ENCODE results near the gene KDF1. TPM values are rescaled to one million over a fixed set of nuclear protein-coding genes. Genes with fewer than 3 reads are reported as not detected.
A peak's percentile ranks its signal among the peaks of the same experiment; 100 is the strongest.
"Not testable (repeated sequence)": the region's sequence is repeated elsewhere in the genome, so short reads cannot be mapped to it uniquely, and the experiment has no call there.

The KDF1 gene
- total RNA-seq, 1 donor from 2014 or later = 12.2 TPM

DNA sequence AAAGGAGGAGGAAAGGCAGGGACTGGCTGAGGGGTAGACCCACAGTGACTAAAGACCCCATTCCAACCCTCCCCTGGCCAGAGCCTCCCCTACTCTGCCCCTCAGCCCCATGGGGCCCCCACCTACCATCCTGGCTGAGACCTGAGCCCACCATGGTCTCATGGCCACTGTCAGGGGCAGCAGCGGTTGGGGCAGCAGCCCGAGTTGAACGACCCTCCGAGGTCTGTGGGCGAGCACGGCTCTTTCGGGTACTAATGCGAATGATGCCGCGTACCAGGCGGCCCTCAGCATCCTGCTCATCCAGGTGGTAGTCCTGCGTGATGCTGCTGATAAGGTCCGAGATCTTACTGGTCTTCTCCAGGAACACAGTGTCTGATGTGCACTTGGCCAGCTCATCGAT, 9.1 kb downstream of the KDF1 start:
- peaks cover 5% of the 10 kb centered on the region for H3K4me1 Mint-ChIP-seq (ENCODE audit: unreplicated experiment)
- peaks cover 5% of the 10 kb centered on the region for H3K36me3 Mint-ChIP-seq
- H3K27me3 Mint-ChIP-seq = peaks cover 6% of the 10 kb centered on the region
- H3K27ac Mint-ChIP-seq = peak overlapping the region; percentile 67
- H3K4me3 Mint-ChIP-seq = no peak overlapping the region
- TF ChIP-seq, protein P1, sequence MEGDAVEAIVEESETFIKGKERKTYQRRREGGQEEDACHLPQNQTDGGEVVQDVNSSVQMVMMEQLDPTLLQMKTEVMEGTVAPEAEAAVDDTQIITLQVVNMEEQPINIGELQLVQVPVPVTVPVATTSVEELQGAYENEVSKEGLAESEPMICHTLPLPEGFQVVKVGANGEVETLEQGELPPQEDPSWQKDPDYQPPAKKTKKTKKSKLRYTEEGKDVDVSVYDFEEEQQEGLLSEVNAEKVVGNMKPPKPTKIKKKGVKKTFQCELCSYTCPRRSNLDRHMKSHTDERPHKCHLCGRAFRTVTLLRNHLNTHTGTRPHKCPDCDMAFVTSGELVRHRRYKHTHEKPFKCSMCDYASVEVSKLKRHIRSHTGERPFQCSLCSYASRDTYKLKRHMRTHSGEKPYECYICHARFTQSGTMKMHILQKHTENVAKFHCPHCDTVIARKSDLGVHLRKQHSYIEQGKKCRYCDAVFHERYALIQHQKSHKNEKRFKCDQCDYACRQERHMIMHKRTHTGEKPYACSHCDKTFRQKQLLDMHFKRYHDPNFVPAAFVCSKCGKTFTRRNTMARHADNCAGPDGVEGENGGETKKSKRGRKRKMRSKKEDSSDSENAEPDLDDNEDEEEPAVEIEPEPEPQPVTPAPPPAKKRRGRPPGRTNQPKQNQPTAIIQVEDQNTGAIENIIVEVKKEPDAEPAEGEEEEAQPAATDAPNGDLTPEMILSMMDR (conservative IDR thresholded peaks at IDR 0.05) = no peak
- DNase-seq (ENCODE audit: extremely low spot score, unreplicated experiment) = no peak
- peaks cover under 1% of the 10 kb centered on the region for H3K9me3 Mint-ChIP-seq

DNA sequence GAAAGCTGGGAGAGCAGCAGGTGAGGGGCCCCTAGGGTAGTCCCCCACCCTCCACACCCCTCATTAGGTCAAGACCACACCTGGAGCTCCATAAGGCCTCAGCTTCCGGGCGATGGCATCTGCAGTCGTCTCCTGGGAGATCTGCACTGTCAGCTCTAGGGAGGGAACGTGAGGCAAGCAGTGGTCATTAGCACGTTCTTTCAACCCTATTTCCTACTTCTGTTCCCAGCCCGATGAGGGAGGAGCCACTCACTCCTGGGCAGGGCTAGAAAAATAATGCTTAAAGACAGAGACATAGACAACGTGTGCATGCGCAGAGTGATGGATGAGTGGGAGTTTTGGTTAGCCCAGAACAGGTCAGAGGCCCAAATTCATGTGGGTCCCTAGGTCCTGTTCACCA, 9.7 kb downstream of the KDF1 start:
- Mint-ChIP-seq H3K9me3 (no peaks in the 10 kb centered on the region), H3K27me3 (peaks cover 4% of the 10 kb centered on the region), H3K27ac (peak overlapping the region; percentile 75), H3K36me3 (peaks cover 5% of the 10 kb centered on the region), H3K4me1 (ENCODE audit: unreplicated experiment) (peaks cover 5% of the 10 kb centered on the region), H3K4me3 (no peak overlapping the region)
- DNase-seq (ENCODE audit: extremely low spot score, unreplicated experiment) = no peak
- TF ChIP-seq, protein P1 (conservative IDR thresholded peaks at IDR 0.05) = no peak

- Mint-ChIP-seq H3K9me3 (no peaks in the 10 kb centered on the region), H3K36me3 (peaks cover 11% of the 10 kb centered on the region), H3K4me1 (ENCODE audit: unreplicated experiment) (peaks cover 5% of the 10 kb centered on the region), H3K27ac (no peak overlapping the region), H3K27me3 (no peaks in the 10 kb centered on the region), H3K4me3 (no peak overlapping the region)
- DNase-seq (ENCODE audit: extremely low spot score, unreplicated experiment) = no peak
- TF ChIP-seq, protein P1 (conservative IDR thresholded peaks at IDR 0.05) = no peak
Measured at GRCh38 chr1:26949926-26950319, 10.3 kb downstream of the KDF1 start.

- H3K9me3 Mint-ChIP-seq = no peaks in the 10 kb centered on the region
- H3K36me3 Mint-ChIP-seq = peaks cover 12% of the 10 kb centered on the region
Measured at GRCh38 chr1:26949266-26949925, 10.9 kb downstream of the KDF1 start.

GRCh38 chr1:26948725-26949057, 11.6 kb downstream of the KDF1 start:
- H3K4me3 Mint-ChIP-seq; H3K27me3 Mint-ChIP-seq; H3K4me1 Mint-ChIP-seq (ENCODE audit: unreplicated experiment); DNase-seq (ENCODE audit: extremely low spot score, unreplicated experiment); H3K9me3 Mint-ChIP-seq; H3K27ac Mint-ChIP-seq: not testable (repeated sequence)
- H3K36me3 Mint-ChIP-seq = peaks cover 12% of the 10 kb centered on the region

More at GRCh38 chr1:26949266-26949925, 10.9 kb downstream of the KDF1 start:
- Mint-ChIP-seq H3K4me1 (ENCODE audit: unreplicated experiment) (peaks cover 5% of the 10 kb centered on the region), H3K4me3 (no peak overlapping the region), H3K27me3 (no peaks in the 10 kb centered on the region), H3K27ac (peak overlapping the region; percentile 33)
- TF ChIP-seq, protein P1 (conservative IDR thresholded peaks at IDR 0.05) = no peak
- no peak for DNase-seq (ENCODE audit: extremely low spot score, unreplicated experiment)

- no peak overlapping the region for H3K4me3 Mint-ChIP-seq
- H3K9me3 Mint-ChIP-seq = no peaks in the 10 kb centered on the region
- peaks cover 26% of the 10 kb centered on the region for H3K36me3 Mint-ChIP-seq
- TF ChIP-seq, protein P1 (conservative IDR thresholded peaks at IDR 0.05) = no peak
- H3K4me1 Mint-ChIP-seq (ENCODE audit: unreplicated experiment) = peaks cover 5% of the 10 kb centered on the region
- no peaks in the 10 kb centered on the region for H3K27me3 Mint-ChIP-seq
- H3K27ac Mint-ChIP-seq = no peak overlapping the region
- DNase-seq (ENCODE audit: extremely low spot score, unreplicated experiment) = no peak
Measured at GRCh38 chr1:26946270-26946669, 14.0 kb downstream of the KDF1 start.

Measured in type B pancreatic cell (in vitro differentiated cells).